H9 (cell line): ENCODE results near the gene CCDC159. TPM values are rescaled to one million over a fixed set of nuclear protein-coding genes. Genes with fewer than 3 reads are reported as not detected.
"Not testable (repeated sequence)": the region's sequence is repeated elsewhere in the genome, so short reads cannot be mapped to it uniquely, and the experiment has no call there.

Source experiments
- DNase-seq: peaks from one replicate; pipeline ENCODE4 v3.0.0-alpha.2; 2017
- H2AFZ ChIP-seq: one replicate; pipeline ENCODE4 v1.6.1; 2013; ENCODE audit warnings: mild to moderate bottlenecking, low read length, control low read depth, moderate library complexity
- H2AK5ac ChIP-seq: 2 replicates; pipeline ENCODE4 v1.6.1; 2013; ENCODE audit warnings: low read length, control low read depth, mixed read lengths; ENCODE audit not compliant: insufficient read length
- H2BK120ac ChIP-seq: one replicate; pipeline ENCODE4 v1.6.1; 2013; ENCODE audit warnings: low read depth, mild to moderate bottlenecking, low read length, control low read depth, inconsistent platforms; ENCODE audit not compliant: poor library complexity, severe bottlenecking
- H2BK12ac ChIP-seq: 2 replicates; pipeline ENCODE4 v1.6.1; 2013; ENCODE audit warnings: low read length, control low read depth, mixed read lengths, low read depth; ENCODE audit not compliant: insufficient read length
- H2BK15ac ChIP-seq: 2 replicates; pipeline ENCODE4 v1.6.1; 2013; ENCODE audit warnings: low read depth, low read length, control low read depth
- H2BK20ac ChIP-seq: one replicate; pipeline ENCODE4 v1.6.1; 2013; ENCODE audit warnings: low read depth, mild to moderate bottlenecking, low read length, control low read depth, inconsistent platforms; ENCODE audit not compliant: poor library complexity, severe bottlenecking
- H2BK5ac ChIP-seq: 2 replicates; pipeline ENCODE4 v1.6.1; 2013; ENCODE audit warnings: low read length, control low read depth, mixed read lengths; ENCODE audit not compliant: insufficient read length
- H3K14ac ChIP-seq: 2 replicates; pipeline ENCODE4 v1.6.1; 2013; ENCODE audit warnings: low read length, control low read depth; ENCODE audit not compliant: insufficient read depth
- H3K18ac ChIP-seq: 2 replicates; pipeline ENCODE4 v1.6.1; 2013; ENCODE audit warnings: low read depth, mild to moderate bottlenecking, mixed read lengths, low read length, control low read depth; ENCODE audit not compliant: insufficient read length
- H3K23ac ChIP-seq: 2 replicates; pipeline ENCODE4 v1.6.1; 2013; ENCODE audit warnings: low read length, control low read depth, mixed read lengths, low read depth; ENCODE audit not compliant: insufficient read length
- H3K23me2 ChIP-seq: 2 replicates; pipeline ENCODE4 v1.6.1; 2013; ENCODE audit warnings: low read depth, mild to moderate bottlenecking, mixed read lengths, low read length, control low read depth; ENCODE audit not compliant: insufficient read length, poor library complexity, severe bottlenecking
- H3K27ac ChIP-seq: 2 replicates; pipeline ENCODE4 v1.5.1; 2013; ENCODE audit warnings: low read length, control low read depth, mixed read lengths, low read depth; ENCODE audit not compliant: insufficient read length
- H3K27me3 ChIP-seq: 2 replicates; pipeline ENCODE4 v1.6.1; 2013; ENCODE audit warnings: low read length, control low read depth, inconsistent platforms; ENCODE audit not compliant: insufficient read depth
- H3K4ac ChIP-seq: 2 replicates; pipeline ENCODE4 v1.6.1; 2013; ENCODE audit warnings: low read depth, mild to moderate bottlenecking, control low read depth, inconsistent platforms, low read length, moderate library complexity
- H3K4me1 ChIP-seq: 2 replicates; pipeline ENCODE4 v1.6.1; 2013; ENCODE audit warnings: low read length, control low read depth, inconsistent platforms; ENCODE audit not compliant: insufficient read depth
- H3K4me2 ChIP-seq: 2 replicates; pipeline ENCODE4 v1.6.1; 2013; ENCODE audit warnings: low read length, control low read depth, mixed read lengths; ENCODE audit not compliant: insufficient read length, insufficient read depth
- H3K56ac ChIP-seq: 2 replicates; pipeline ENCODE4 v1.6.1; 2013; ENCODE audit warnings: low read depth, mild to moderate bottlenecking, mixed read lengths, low read length, control low read depth; ENCODE audit not compliant: insufficient read length
- H3K79me1 ChIP-seq: 2 replicates; pipeline ENCODE4 v1.6.1; 2013; ENCODE audit warnings: low read depth, mild to moderate bottlenecking, moderate library complexity, low read length, control low read depth, inconsistent platforms; ENCODE audit not compliant: insufficient read depth, poor library complexity, severe bottlenecking
- H3K79me2 ChIP-seq: 2 replicates; pipeline ENCODE4 v1.6.1; 2013; ENCODE audit warnings: low read length, control low read depth, inconsistent platforms; ENCODE audit not compliant: insufficient read depth
- H3K9ac ChIP-seq: 2 replicates; pipeline ENCODE4 v1.6.1; 2013; ENCODE audit warnings: low read length, control low read depth, mixed read lengths; ENCODE audit not compliant: insufficient read length; ENCODE audit errors: extremely low read depth
- H3K9me3 ChIP-seq: one replicate; pipeline ENCODE4 v1.6.1; 2013; ENCODE audit warnings: low read depth, low read length, inconsistent platforms; ENCODE audit not compliant: control insufficient read depth
- H3T11ph ChIP-seq: one replicate; pipeline ENCODE4 v1.6.1; 2013; ENCODE audit warnings: mild to moderate bottlenecking, low read length, control low read depth, inconsistent platforms
- H4K20me1 ChIP-seq: one replicate; pipeline ENCODE4 v1.6.1; 2013; ENCODE audit not compliant: control insufficient read depth, insufficient read length, insufficient read depth
- H4K5ac ChIP-seq: 2 replicates; pipeline ENCODE4 v1.6.1; 2013; ENCODE audit warnings: low read depth, mild to moderate bottlenecking, mixed read lengths, low read length, control low read depth; ENCODE audit not compliant: insufficient read length
- H4K8ac ChIP-seq: replicated peaks from 2 replicates; pipeline ENCODE4 v1.6.1; 2013; ENCODE audit warnings: low read length, control low read depth, mixed read lengths, low read depth; ENCODE audit not compliant: insufficient read length
- H4K91ac ChIP-seq: 2 replicates; pipeline ENCODE4 v1.6.1; 2013; ENCODE audit warnings: low read depth, mild to moderate bottlenecking, moderate library complexity, mixed read lengths, low read length, control low read depth; ENCODE audit not compliant: insufficient read length
- H3K27ac Mint-ChIP-seq, 3 experiments: 2 replicates in 2 of 3; 3 replicates in 1 of 3; pipeline ENCODE4 v1.8.0; 2020 to 2021; ENCODE audit warnings: mixed read lengths in 3 of 3, mild to moderate bottlenecking in 1 of 3, moderate library complexity in 1 of 3
- H3K27me3 Mint-ChIP-seq: 2 replicates; pipeline ENCODE4 v1.8.0; 2021; ENCODE audit warnings: low read depth, mild to moderate bottlenecking, moderate library complexity, mixed read lengths
- H3K36me3 Mint-ChIP-seq, 3 experiments: 2 replicates in 2 of 3; 3 replicates in 1 of 3; pipeline ENCODE4 v1.8.0; 2020 to 2021; ENCODE audit warnings: low read depth in 3 of 3, mixed read lengths in 3 of 3; ENCODE audit not compliant: insufficient read depth in 1 of 3
- H3K4me1 Mint-ChIP-seq, 2 experiments: 2 replicates each; pipeline ENCODE4 v1.8.0; 2020; ENCODE audit warnings: mixed read lengths in 2 of 2
- H3K4me3 Mint-ChIP-seq, 2 experiments: 2 replicates in 1 of 2; 3 replicates in 1 of 2; pipeline ENCODE4 v1.8.0; 2020 to 2021; ENCODE audit warnings: mild to moderate bottlenecking in 2 of 2, mixed read lengths in 2 of 2, moderate library complexity in 1 of 2
- H3K9me3 Mint-ChIP-seq, 2 experiments: 2 replicates in 1 of 2; 3 replicates in 1 of 2; pipeline ENCODE4 v1.8.0; 2020; ENCODE audit warnings: mild to moderate bottlenecking in 2 of 2, mixed read lengths in 2 of 2, moderate library complexity in 1 of 2
- CTCF ChIP-seq: fragments of 200-600 bp; sonication (generic); conservative IDR thresholded peaks from 3 replicates; pipeline ENCODE4 v1.8.0; 2021; ENCODE audit warnings: antibody characterized with exemption, mild to moderate bottlenecking
- WGBS: extraction: QIAGEN DNeasy Blood & Tissue Kit; methylation state at CpG from one replicate; pipeline ENCODE4 v1.1.7; 2013; ENCODE audit warnings: missing lambda C conversion rate, low lambda C conversion rate, mixed read lengths; ENCODE audit not compliant: insufficient read length; ENCODE audit errors: extremely low coverage; 5-methylcytosine and 5-hydroxymethylcytosine counted together
- total RNA-seq: library from RNA; stranded (reverse); gene quantifications from 2 replicates; pipeline ENCODE4 v1.2.1, GENCODE V29; 2021

Gene CCDC159
- total RNA-seq, 1 experiment from 2014 or later: 5.7 TPM

GRCh38 chr19:11332822-11333221 lies 13.5 kb upstream of the CCDC159 start:
- no CpG with 5 or more reads among the region's 5 CpGs for WGBS
- Histone ChIP-seq H2BK20ac (no peak overlapping the region), H3T11ph (no peak overlapping the region)

DNA sequence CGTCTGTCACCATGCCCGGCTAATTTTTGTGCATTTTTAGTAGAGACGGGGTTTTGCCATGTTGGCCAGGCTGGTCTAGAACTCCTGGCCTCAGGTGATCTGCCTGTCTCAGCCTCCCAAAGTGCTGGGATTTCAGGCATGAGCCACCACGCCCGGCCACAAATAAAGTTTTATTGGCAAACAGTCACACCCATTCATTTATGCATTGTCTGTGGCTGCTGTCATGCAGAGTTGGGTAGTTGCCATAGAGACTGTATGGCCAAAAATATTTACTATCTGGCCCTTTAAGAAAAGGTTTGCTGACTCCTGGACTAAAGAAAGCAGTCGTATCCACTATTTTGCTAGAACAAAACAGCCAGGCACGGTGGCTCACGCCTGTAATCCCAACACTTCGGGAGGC lies 12.5 kb upstream of the CCDC159 start:
- not testable (repeated sequence) for H2AFZ ChIP-seq, H3K23me2 ChIP-seq, H3K9me3 ChIP-seq, H3T11ph ChIP-seq, H2BK5ac ChIP-seq, H3K56ac ChIP-seq, H3K79me1 ChIP-seq, H3K27ac ChIP-seq, H3K27me3 Mint-ChIP-seq, H4K91ac ChIP-seq, H2BK20ac ChIP-seq, H3K79me2 ChIP-seq, H3K23ac ChIP-seq, H3K4me3 Mint-ChIP-seq, H4K5ac ChIP-seq, H3K4me1 Mint-ChIP-seq, H2BK15ac ChIP-seq, H3K9me3 Mint-ChIP-seq, H3K9ac ChIP-seq, H3K4me1 ChIP-seq, H3K27me3 ChIP-seq, H4K20me1 ChIP-seq, H3K4me2 ChIP-seq, DNase-seq, H2BK120ac ChIP-seq, H3K27ac Mint-ChIP-seq, H2AK5ac ChIP-seq, H4K8ac ChIP-seq, H2BK12ac ChIP-seq, H3K18ac ChIP-seq, H3K4ac ChIP-seq, H3K14ac ChIP-seq
- peaks cover 16 to 49% (median 46%) of the 10 kb centered on the region in 3 experiments for H3K36me3 Mint-ChIP-seq
- WGBS: no CpG with 5 or more reads among the region's 9 CpGs

More at GRCh38 chr19:11332822-11333221, 13.5 kb upstream of the CCDC159 start:
- Histone ChIP-seq H3K4me1 (no peaks in the 10 kb centered on the region), H4K5ac (no peak overlapping the region), H3K79me2 (no peaks in the 10 kb centered on the region), H3K27me3 (no peaks in the 10 kb centered on the region), H2BK5ac (no peak overlapping the region), H3K14ac (no peak overlapping the region), H2BK12ac (no peak overlapping the region), H2AFZ (no peak overlapping the region), H3K9ac (no peak overlapping the region), H4K20me1 (no peaks in the 10 kb centered on the region), H3K4me2 (no peak overlapping the region), H3K23ac (no peak overlapping the region), H3K9me3 (no peaks in the 10 kb centered on the region), H2AK5ac (no peak overlapping the region), H3K23me2 (no peaks in the 10 kb centered on the region), H2BK120ac (no peak overlapping the region), H3K4ac (no peak overlapping the region), H3K18ac (no peak overlapping the region), H2BK15ac (no peak overlapping the region), H4K8ac (no peak overlapping the region), H3K56ac (no peak overlapping the region), H3K79me1 (no peaks in the 10 kb centered on the region), H3K27ac (no peak overlapping the region), H4K91ac (no peak overlapping the region)
- H3K9me3 Mint-ChIP-seq: no peaks in the 10 kb centered on the region; a peak in 1 of 5 replicates
- no peaks in the 10 kb centered on the region for H3K4me1 Mint-ChIP-seq
- no peak overlapping the region for H3K4me3 Mint-ChIP-seq
- peaks cover 16 to 49% (median 46%) of the 10 kb centered on the region in 3 experiments for H3K36me3 Mint-ChIP-seq
- no peaks in the 10 kb centered on the region; the same call in 1 of the 2 replicates for H3K27me3 Mint-ChIP-seq
- no peak overlapping the region for H3K27ac Mint-ChIP-seq
- no peak for DNase-seq
- no peak for TF ChIP-seq CTCF
